Brain pericyte (primary cell): ENCODE measurements around the gene ATXN1.
"Not testable (repeated sequence)": the region's sequence is repeated elsewhere in the genome, so short reads cannot be mapped to it uniquely, and the experiment has no call there.

Experiments
- DNase-seq: peaks from one replicate; pipeline ENCODE4 v3.0.0-alpha.2; 2012; ENCODE audit warnings: low read depth, low spot score

ATXN1 gene

DNA sequence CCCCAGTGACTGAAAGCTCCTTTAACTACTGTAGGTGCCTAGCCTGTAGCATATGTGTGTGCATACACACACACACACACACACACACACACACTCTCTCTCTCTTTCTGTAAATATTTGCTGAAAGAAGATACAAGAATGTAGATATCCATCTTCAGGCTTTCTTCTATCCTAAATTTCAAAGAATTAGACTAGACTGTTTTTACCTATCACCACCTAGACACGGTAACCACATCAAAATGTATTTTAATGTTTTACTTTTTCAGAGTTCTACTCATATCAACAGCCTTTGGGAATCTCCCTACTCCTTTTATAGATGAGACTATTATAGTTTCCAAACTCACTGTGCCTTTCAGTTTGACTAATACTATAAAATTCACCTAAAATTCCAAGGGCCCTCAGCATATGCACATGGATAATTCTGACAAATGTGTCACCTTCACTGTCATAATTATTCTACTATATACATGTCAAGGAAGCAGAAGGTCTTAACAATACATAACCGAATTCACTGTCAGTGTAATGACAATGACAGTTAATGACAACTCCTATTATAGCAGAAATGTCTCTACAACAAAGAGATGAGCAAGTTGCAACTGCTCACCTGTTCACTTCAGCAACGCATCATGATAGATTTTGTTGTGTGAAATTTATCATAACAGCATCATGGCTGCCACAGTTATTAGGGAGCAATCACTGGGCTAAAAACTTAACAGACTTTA lies 286.3 kb downstream of the ATXN1 start:
- DNase-seq: no peak

- no peak for DNase-seq
These were observed 287.1 kb downstream of the ATXN1 start for GRCh38 chr6:16473908-16474771.

DNA sequence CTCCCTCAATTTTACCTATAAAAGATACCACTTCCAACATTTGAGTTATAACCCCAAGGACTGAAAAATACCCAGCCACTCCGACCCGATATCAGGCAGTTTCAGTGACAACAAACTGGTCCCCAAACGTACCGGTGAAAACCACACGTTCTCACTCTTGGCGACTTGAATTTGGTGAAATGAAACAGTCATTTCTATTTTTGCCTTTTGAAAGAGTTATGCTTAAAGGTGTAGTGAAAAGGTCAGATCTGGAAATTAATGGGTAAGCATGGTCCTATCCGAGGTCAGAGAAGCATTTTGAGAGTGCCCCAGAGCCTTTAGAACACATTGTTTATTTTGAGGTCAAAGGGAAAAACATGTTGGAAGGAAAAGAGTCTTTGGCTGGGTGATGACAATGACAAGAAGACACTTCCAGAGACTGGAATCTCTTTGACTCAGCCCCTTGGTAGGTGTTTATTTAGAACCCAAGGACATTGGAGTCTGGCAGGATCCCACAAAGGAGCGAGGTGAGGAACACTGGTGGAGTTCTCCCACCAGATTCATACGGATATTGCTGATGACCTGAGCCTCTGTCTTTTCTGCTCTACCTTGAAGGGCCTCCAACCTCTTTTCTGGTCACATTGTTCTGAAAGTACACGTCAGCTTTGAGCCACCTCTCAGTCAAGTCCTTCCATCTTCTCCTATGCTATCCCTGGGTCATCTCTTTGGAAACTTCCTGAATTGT lies 287.9 kb downstream of the ATXN1 start:
- DNase-seq: no peak

GRCh38 chr6:16472349-16473069 lies 288.8 kb downstream of the ATXN1 start:
- peak; percentile 17 for DNase-seq

DNA sequence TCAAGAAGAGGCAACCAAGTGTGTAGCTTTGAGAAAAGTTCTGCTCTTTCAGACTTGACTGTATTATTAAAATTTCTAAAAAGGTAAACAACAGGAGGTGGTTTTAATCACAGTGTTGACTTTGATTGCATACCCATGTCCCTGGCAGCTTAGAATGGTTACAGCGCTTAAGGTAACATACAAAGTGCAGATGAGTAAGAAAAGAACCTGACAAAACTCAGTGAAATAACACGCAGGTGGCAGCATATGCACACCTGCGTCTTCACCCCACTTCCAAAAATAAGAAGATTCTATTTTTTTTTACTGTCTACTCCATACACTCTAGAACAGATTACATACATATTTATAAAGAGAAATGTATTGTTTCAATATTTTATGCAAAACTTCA lies 289.4 kb downstream of the ATXN1 start:
- no peak for DNase-seq

DNA sequence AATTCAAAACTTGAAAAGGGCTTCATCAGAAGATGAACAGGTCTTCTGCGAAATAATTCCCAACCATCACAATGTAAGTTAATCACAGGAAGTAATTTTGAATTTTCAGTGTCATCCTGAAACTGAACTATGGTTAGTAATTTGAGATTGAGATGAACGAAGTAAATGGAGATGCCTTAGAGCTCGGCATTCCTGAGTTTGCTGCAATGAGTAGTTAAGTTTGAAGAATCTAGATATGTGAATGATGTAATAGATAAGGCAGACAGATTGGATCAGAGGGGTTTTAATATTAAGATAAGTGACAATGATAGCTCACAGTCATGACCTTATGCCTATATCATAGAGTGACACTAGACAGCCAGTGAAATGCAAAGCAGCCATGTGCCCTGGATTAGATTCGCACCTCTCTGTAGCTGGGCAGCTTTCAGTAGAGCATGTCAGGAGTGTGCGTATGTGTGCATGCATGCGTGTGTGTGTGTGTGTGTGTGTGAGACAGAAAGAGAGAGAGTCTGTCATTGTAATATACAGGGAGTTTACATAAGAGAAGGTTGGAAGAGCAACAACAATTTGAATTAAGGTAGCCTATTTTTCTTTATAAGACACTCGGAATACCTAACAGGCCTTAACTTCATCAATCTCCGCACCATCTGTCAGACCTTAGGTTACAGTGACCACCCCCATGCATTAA lies 289.9 kb downstream of the ATXN1 start:
- no peak for DNase-seq

GRCh38 chr6:16470502-16471221 lies 290.6 kb downstream of the ATXN1 start:
- DNase-seq: no peak

- DNase-seq: no peak
These were observed 292.2 kb downstream of the ATXN1 start for GRCh38 chr6:16468991-16469615.

DNA sequence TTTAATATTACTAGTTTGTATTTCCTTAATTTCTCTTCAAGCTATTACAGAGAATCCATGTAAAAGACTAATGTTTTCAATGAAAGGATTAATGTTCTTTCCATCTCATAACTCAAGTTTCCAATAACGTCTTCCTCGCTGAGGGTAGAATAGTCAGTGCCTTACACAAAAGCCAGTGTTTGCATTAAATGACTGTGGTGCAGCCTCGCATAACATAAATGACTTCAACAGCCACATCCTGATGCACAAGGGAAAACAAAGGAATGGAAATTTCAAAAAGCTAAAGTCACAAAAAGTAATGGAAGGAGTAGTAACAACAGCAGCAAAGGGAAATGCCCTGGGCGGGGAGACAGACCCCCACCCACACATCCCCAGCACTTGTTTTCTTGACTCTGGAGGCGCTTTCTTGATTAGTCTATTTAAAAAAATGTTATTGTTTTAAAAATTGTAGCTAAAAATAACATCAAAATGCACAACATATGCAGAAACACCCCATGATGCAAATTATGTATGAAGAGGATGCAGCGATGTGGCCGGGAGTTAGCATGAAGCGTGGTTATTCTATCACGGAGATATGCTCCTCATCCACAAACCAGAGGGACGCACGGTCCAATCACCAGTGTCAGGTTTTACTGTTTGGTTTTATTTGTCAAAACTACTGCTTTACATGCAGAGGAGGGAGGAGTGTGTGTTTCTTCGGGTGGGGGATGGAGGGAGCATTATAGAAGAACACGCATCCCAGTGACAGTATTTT lies 294.3 kb downstream of the ATXN1 start:
- no peak for DNase-seq

DNA sequence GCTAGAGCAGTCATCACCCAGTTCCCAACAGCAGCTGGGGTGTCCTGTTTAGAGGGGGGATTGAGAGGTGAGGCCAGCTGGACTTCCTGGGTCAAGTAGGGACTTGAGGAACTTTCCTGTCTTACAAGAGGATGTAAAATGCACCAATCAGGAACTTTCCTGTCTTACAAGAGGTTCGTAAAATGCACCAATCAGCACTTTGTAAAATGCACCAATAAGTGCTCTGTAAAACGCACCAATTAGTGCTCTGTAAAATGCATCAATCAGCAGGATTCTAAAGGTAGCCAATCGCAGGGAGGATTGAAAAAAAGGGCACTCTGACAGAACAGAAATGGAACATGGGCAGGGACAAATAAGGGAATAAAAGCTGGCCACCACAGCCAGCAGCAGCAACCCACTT lies 297.2 kb downstream of the ATXN1 start:
- DNase-seq: no peak

DNA sequence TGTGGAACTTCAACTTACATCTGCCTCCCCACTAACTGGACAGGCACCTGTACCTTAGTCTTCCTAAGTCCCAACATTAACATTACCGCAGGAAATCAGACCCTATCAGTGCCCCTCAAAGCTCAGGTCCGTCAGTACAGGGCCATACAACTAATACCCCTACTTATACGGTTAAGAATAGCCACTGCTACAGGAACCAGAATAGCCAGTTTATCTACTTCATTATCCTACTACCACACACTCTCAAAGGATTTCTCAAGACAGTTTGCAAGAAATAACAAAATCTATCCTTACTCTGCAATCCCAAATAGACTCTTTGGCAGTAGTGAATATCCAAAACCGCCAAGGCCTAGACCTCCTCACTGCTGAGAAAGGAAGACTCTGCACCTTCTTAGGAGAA lies 298.0 kb downstream of the ATXN1 start:
- DNase-seq: not testable (repeated sequence)

- no peak for DNase-seq
These were observed 299.8 kb downstream of the ATXN1 start for GRCh38 chr6:16461491-16461890.

- DNase-seq: not testable (repeated sequence)
These were observed 301.8 kb downstream of the ATXN1 start for GRCh38 chr6:16459472-16459871.

DNA sequence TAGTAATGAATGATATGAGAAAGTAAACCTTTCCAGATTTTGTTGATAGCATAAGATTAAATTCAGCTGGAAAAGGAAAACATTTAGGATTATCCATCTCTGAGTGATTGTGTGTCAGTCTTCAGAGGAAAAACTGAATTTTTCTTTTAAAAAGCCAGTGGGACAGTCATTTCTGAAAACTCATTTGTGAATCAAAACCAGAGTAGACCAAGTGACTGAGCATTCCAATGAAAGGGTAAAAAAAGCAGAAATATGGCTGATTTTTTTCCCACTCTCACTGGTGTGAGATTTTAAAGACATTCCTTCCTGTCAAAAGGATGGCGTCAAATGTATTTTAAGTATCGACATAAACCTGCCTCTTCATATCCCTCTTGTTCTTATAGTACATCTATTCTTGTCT lies 308.9 kb downstream of the ATXN1 start:
- DNase-seq: no peak

DNA sequence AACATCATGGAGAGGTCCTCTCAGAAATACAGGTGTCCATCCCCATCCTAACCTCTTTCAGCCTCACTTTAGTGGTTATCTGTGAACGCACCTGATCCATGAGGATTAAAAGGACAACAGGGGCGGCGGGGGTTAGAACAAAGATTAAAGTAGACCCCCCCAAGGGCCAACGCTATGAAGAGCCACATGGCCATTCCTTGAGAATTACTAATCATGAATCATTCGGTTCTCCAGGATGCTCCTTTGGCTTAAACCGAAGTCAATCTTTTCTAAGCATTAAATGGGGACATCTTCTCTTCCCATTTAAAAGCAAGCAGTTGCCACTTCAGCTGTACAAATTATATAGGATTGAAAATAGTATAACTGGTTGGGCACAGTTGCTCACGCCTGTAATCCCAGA lies 310.4 kb downstream of the ATXN1 start:
- DNase-seq: no peak

DNA sequence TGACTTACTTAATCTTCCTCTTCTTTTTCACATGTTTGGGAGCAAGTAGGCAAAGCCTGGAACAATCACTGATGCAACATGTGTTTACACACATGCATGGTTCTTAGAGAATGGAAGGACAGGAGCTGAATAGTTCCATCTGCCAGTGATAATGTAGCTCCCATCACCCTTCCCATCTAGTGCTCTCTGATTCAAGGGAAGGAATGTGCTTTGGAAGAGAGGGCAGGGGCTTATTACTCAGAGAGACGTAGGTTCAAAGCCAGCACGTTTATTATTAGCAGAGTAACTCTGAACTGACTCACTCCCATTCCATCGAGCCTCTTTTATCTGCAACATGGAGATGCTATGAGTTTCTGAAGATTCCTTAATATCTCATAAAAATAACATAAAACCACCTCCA lies 311.0 kb downstream of the ATXN1 start:
- DNase-seq: no peak

GRCh38 chr6:16446273-16446672 lies 315.0 kb downstream of the ATXN1 start:
- no peak for DNase-seq

DNA sequence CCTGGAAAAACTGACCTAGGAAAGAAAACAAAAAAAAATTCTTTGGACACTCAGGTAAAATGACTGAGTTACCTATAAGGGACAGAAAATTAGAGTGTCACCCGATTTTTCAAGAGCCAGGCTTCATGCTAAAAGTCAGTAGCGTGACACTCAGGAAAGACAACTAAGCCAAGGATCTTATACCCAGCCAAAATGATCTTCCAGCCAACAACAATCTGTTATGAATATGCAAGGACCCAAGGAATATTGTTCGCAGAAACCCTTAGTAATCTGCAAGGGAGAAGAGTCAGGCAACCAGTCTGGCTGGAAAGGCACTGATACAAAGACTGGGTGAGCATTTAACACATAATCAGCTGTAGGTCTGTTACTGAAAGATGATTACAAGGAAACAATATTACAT lies 319.2 kb downstream of the ATXN1 start:
- no peak for DNase-seq

GRCh38 chr6:16441262-16441661 lies 320.0 kb downstream of the ATXN1 start:
- no peak for DNase-seq
